H9 (cell line): Measurements from ENCODE around the gene MRGPRF. TPM values are rescaled to one million over a fixed set of nuclear protein-coding genes. Genes with fewer than 3 reads are reported as not detected.

Source experiments
- DNase-seq: peaks from one replicate; pipeline ENCODE4 v3.0.0-alpha.2; 2017
- H2AFZ ChIP-seq: one replicate; pipeline ENCODE4 v1.6.1; 2013; ENCODE audit warnings: mild to moderate bottlenecking, low read length, control low read depth, moderate library complexity
- H2AK5ac ChIP-seq: 2 replicates; pipeline ENCODE4 v1.6.1; 2013; ENCODE audit warnings: low read length, control low read depth, mixed read lengths; ENCODE audit not compliant: insufficient read length
- H2BK120ac ChIP-seq: one replicate; pipeline ENCODE4 v1.6.1; 2013; ENCODE audit warnings: low read depth, mild to moderate bottlenecking, low read length, control low read depth, inconsistent platforms; ENCODE audit not compliant: poor library complexity, severe bottlenecking
- H2BK12ac ChIP-seq: 2 replicates; pipeline ENCODE4 v1.6.1; 2013; ENCODE audit warnings: low read length, control low read depth, mixed read lengths, low read depth; ENCODE audit not compliant: insufficient read length
- H2BK15ac ChIP-seq: 2 replicates; pipeline ENCODE4 v1.6.1; 2013; ENCODE audit warnings: low read depth, low read length, control low read depth
- H2BK20ac ChIP-seq: one replicate; pipeline ENCODE4 v1.6.1; 2013; ENCODE audit warnings: low read depth, mild to moderate bottlenecking, low read length, control low read depth, inconsistent platforms; ENCODE audit not compliant: poor library complexity, severe bottlenecking
- H2BK5ac ChIP-seq: 2 replicates; pipeline ENCODE4 v1.6.1; 2013; ENCODE audit warnings: low read length, control low read depth, mixed read lengths; ENCODE audit not compliant: insufficient read length
- H3K14ac ChIP-seq: 2 replicates; pipeline ENCODE4 v1.6.1; 2013; ENCODE audit warnings: low read length, control low read depth; ENCODE audit not compliant: insufficient read depth
- H3K18ac ChIP-seq: 2 replicates; pipeline ENCODE4 v1.6.1; 2013; ENCODE audit warnings: low read depth, mild to moderate bottlenecking, mixed read lengths, low read length, control low read depth; ENCODE audit not compliant: insufficient read length
- H3K23ac ChIP-seq: 2 replicates; pipeline ENCODE4 v1.6.1; 2013; ENCODE audit warnings: low read length, control low read depth, mixed read lengths, low read depth; ENCODE audit not compliant: insufficient read length
- H3K23me2 ChIP-seq: 2 replicates; pipeline ENCODE4 v1.6.1; 2013; ENCODE audit warnings: low read depth, mild to moderate bottlenecking, mixed read lengths, low read length, control low read depth; ENCODE audit not compliant: insufficient read length, poor library complexity, severe bottlenecking
- H3K27ac ChIP-seq: 2 replicates; pipeline ENCODE4 v1.5.1; 2013; ENCODE audit warnings: low read length, control low read depth, mixed read lengths, low read depth; ENCODE audit not compliant: insufficient read length
- H3K27me3 ChIP-seq: 2 replicates; pipeline ENCODE4 v1.6.1; 2013; ENCODE audit warnings: low read length, control low read depth, inconsistent platforms; ENCODE audit not compliant: insufficient read depth
- H3K4ac ChIP-seq: 2 replicates; pipeline ENCODE4 v1.6.1; 2013; ENCODE audit warnings: low read depth, mild to moderate bottlenecking, control low read depth, inconsistent platforms, low read length, moderate library complexity
- H3K4me1 ChIP-seq: 2 replicates; pipeline ENCODE4 v1.6.1; 2013; ENCODE audit warnings: low read length, control low read depth, inconsistent platforms; ENCODE audit not compliant: insufficient read depth
- H3K4me2 ChIP-seq: 2 replicates; pipeline ENCODE4 v1.6.1; 2013; ENCODE audit warnings: low read length, control low read depth, mixed read lengths; ENCODE audit not compliant: insufficient read length, insufficient read depth
- H3K56ac ChIP-seq: 2 replicates; pipeline ENCODE4 v1.6.1; 2013; ENCODE audit warnings: low read depth, mild to moderate bottlenecking, mixed read lengths, low read length, control low read depth; ENCODE audit not compliant: insufficient read length
- H3K79me1 ChIP-seq: 2 replicates; pipeline ENCODE4 v1.6.1; 2013; ENCODE audit warnings: low read depth, mild to moderate bottlenecking, moderate library complexity, low read length, control low read depth, inconsistent platforms; ENCODE audit not compliant: insufficient read depth, poor library complexity, severe bottlenecking
- H3K79me2 ChIP-seq: 2 replicates; pipeline ENCODE4 v1.6.1; 2013; ENCODE audit warnings: low read length, control low read depth, inconsistent platforms; ENCODE audit not compliant: insufficient read depth
- H3K9ac ChIP-seq: 2 replicates; pipeline ENCODE4 v1.6.1; 2013; ENCODE audit warnings: low read length, control low read depth, mixed read lengths; ENCODE audit not compliant: insufficient read length; ENCODE audit errors: extremely low read depth
- H3K9me3 ChIP-seq: one replicate; pipeline ENCODE4 v1.6.1; 2013; ENCODE audit warnings: low read depth, low read length, inconsistent platforms; ENCODE audit not compliant: control insufficient read depth
- H3T11ph ChIP-seq: one replicate; pipeline ENCODE4 v1.6.1; 2013; ENCODE audit warnings: mild to moderate bottlenecking, low read length, control low read depth, inconsistent platforms
- H4K20me1 ChIP-seq: one replicate; pipeline ENCODE4 v1.6.1; 2013; ENCODE audit not compliant: control insufficient read depth, insufficient read length, insufficient read depth
- H4K5ac ChIP-seq: 2 replicates; pipeline ENCODE4 v1.6.1; 2013; ENCODE audit warnings: low read depth, mild to moderate bottlenecking, mixed read lengths, low read length, control low read depth; ENCODE audit not compliant: insufficient read length
- H4K8ac ChIP-seq: replicated peaks from 2 replicates; pipeline ENCODE4 v1.6.1; 2013; ENCODE audit warnings: low read length, control low read depth, mixed read lengths, low read depth; ENCODE audit not compliant: insufficient read length
- H4K91ac ChIP-seq: 2 replicates; pipeline ENCODE4 v1.6.1; 2013; ENCODE audit warnings: low read depth, mild to moderate bottlenecking, moderate library complexity, mixed read lengths, low read length, control low read depth; ENCODE audit not compliant: insufficient read length
- H3K27ac Mint-ChIP-seq, 3 experiments: 2 replicates in 2 of 3; 3 replicates in 1 of 3; pipeline ENCODE4 v1.8.0; 2020 to 2021; ENCODE audit warnings: mixed read lengths in 3 of 3, mild to moderate bottlenecking in 1 of 3, moderate library complexity in 1 of 3
- H3K27me3 Mint-ChIP-seq: 2 replicates; pipeline ENCODE4 v1.8.0; 2021; ENCODE audit warnings: low read depth, mild to moderate bottlenecking, moderate library complexity, mixed read lengths
- H3K36me3 Mint-ChIP-seq, 3 experiments: 2 replicates in 2 of 3; 3 replicates in 1 of 3; pipeline ENCODE4 v1.8.0; 2020 to 2021; ENCODE audit warnings: low read depth in 3 of 3, mixed read lengths in 3 of 3; ENCODE audit not compliant: insufficient read depth in 1 of 3
- H3K4me1 Mint-ChIP-seq, 2 experiments: 2 replicates each; pipeline ENCODE4 v1.8.0; 2020; ENCODE audit warnings: mixed read lengths in 2 of 2
- H3K4me3 Mint-ChIP-seq, 2 experiments: 2 replicates in 1 of 2; 3 replicates in 1 of 2; pipeline ENCODE4 v1.8.0; 2020 to 2021; ENCODE audit warnings: mild to moderate bottlenecking in 2 of 2, mixed read lengths in 2 of 2, moderate library complexity in 1 of 2
- H3K9me3 Mint-ChIP-seq, 2 experiments: 2 replicates in 1 of 2; 3 replicates in 1 of 2; pipeline ENCODE4 v1.8.0; 2020; ENCODE audit warnings: mild to moderate bottlenecking in 2 of 2, mixed read lengths in 2 of 2, moderate library complexity in 1 of 2
- CTCF ChIP-seq: fragments of 200-600 bp; sonication (generic); conservative IDR thresholded peaks from 3 replicates; pipeline ENCODE4 v1.8.0; 2021; ENCODE audit warnings: antibody characterized with exemption, mild to moderate bottlenecking
- WGBS: extraction: QIAGEN DNeasy Blood & Tissue Kit; methylation state at CpG from one replicate; pipeline ENCODE4 v1.1.7; 2013; ENCODE audit warnings: missing lambda C conversion rate, low lambda C conversion rate, mixed read lengths; ENCODE audit not compliant: insufficient read length; ENCODE audit errors: extremely low coverage; 5-methylcytosine and 5-hydroxymethylcytosine counted together
- total RNA-seq: library from RNA; stranded (reverse); gene quantifications from 2 replicates; pipeline ENCODE4 v1.2.1, GENCODE V29; 2021

The MRGPRF gene
- total RNA-seq, 1 experiment from 2014 or later = 4.0 TPM

DNA sequence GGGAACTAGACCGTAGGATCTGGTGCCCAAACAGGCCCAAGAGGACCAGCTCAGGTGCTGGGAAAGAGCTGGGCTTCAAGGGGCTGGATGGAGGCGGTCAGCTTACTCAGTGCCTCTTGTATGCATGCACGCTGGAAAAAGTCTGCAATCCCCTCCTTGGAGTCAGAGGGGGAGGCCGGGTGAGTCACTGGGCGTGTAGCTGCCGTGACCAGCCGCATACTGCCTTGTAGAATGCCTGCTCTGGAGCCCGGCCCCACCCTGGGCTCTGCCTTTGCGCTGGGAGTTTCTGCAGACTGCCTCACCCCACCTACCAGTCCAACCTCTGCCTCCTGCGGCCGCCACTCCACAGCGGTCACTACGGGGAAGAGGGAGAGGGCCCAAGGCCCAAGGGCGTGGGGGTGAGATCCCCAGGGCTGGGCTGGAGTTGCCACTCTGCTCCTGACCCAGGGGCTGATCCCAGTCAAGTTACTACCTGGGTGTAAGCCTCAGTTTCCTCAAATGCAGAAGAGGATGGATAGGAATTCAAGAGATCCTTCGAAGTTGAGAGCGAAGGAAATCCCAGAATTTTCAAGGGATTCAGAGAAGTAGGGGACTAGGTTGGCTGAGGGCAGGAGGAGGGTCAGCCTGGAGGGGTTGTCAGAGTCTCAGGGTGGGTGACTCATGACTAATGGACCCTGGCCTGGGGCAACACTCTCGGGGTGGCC, 4.2 kb downstream of the MRGPRF start:
- H3K9me3 ChIP-seq = no peaks in the 10 kb centered on the region
- no CpG with 5 or more reads among the region's 17 CpGs for WGBS
- no peak overlapping the region for H3K56ac ChIP-seq
- no peak overlapping the region for H3K23ac ChIP-seq
- no peaks in the 10 kb centered on the region for H4K20me1 ChIP-seq
- Mint-ChIP-seq H3K9me3 (no peaks in the 10 kb centered on the region), H3K36me3 (peaks cover 0 to 5% (median 0%) of the 10 kb centered on the region in 3 experiments; a peak in 3 of 7 replicates), H3K4me3 (no peak overlapping the region), H3K4me1 (peaks cover 29% of the 10 kb centered on the region in 2 experiments), H3K27me3 (peaks cover 7% of the 10 kb centered on the region), H3K27ac (no peak overlapping the region)
- H3T11ph ChIP-seq = no peak overlapping the region
- H2BK15ac ChIP-seq = no peak overlapping the region
- peaks cover 19% of the 10 kb centered on the region for H3K23me2 ChIP-seq
- H3K79me1 ChIP-seq = no peaks in the 10 kb centered on the region
- no peak overlapping the region for H3K18ac ChIP-seq
- H2AFZ ChIP-seq = no peak overlapping the region
- H2AK5ac ChIP-seq = no peak overlapping the region
- H4K5ac ChIP-seq = no peak overlapping the region
- peak; percentile 61 for DNase-seq
- no peaks in the 10 kb centered on the region for H3K27me3 ChIP-seq
- no peak overlapping the region for H3K4me2 ChIP-seq
- no peak for TF ChIP-seq CTCF
- no peak overlapping the region for H4K91ac ChIP-seq
- peaks cover under 1% of the 10 kb centered on the region; the same call in 1 of the 2 replicates for H3K4me1 ChIP-seq
- no peak overlapping the region for H3K9ac ChIP-seq
- H3K4ac ChIP-seq = no peak overlapping the region
- no peak overlapping the region for H3K27ac ChIP-seq
- no peak overlapping the region for H2BK20ac ChIP-seq
- H2BK5ac ChIP-seq = no peak overlapping the region
- H2BK120ac ChIP-seq = no peak overlapping the region
- no peak overlapping the region for H3K14ac ChIP-seq
- H4K8ac ChIP-seq = no peak overlapping the region
- H3K79me2 ChIP-seq = no peaks in the 10 kb centered on the region
- H2BK12ac ChIP-seq = no peak overlapping the region
